ENCODE data around the gene HPCAL1.

HPCAL1 gene

DNA sequence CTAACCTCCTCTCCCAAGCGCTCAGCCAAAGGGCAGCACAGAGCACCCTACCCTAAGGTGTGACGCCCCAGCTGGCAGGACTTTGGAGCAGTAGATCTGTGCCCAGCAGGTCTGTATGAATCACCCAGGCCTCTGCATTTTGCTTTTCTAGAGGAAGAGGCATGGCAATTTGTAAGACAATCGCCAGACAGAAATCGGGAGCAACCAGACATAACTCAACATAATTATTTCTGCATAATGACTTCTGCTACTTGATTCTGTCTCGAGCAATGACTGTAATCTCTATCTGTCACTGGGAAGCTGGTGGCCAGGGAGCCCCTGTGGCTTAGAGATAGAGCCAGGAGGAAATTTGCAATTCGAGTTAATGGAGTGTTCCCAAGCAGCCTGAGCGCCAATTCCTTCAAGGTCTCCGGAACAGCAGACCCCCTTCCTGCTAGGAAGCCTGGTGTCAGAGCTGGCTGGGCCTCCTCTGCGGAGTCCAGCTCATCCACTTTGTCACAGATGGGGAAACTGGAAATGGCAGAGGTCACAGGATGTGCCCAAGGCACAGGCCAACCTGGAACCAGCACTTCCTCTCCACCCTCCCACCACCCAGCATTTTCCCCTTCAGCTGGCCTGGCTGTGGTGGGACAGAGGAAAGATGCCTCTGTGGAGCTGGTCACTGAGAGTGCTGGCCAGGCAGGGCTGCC is 90.4 kb downstream of the HPCAL1 start:
- no peak for DNase-seq

DNA sequence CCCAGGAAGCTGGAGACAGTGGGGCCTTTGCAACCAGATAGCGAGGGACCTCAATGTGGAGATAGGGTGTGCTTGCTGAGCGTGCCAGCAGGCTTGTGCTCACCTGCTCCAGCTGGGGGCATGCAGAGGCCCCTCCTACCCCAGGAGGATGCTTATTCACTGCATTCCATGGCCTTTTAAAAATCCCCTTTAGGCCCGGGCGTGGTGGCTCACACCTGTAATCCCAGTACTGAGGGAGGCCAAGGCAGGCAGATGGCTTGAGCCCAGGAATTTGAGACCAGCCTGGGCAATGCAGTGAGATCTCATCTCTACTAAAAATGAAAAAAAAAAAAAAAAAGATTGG is 90.9 kb downstream of the HPCAL1 start:
- DNase-seq, result no peak

DNA sequence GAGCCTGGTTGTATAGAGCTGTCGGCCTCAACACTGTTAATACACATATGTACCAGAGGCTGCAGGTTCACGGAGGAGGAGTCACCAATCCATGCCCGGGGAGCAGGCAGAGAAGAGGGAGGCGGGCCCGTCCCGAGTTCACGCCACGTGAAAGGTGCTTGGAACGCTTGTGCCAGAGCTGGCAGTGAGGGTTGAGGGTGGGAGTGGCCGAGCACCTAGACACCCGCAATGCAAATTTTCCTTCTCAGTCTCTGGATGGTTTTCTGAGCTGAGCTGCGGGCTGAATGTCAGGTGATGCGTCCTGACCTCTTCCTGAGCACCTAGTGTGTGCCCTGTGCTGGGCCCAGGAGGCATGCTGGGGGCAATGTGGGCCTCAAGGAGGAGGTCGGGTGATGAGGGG is 93.2 kb downstream of the HPCAL1 start:
- DNase-seq, result no peak

DNA sequence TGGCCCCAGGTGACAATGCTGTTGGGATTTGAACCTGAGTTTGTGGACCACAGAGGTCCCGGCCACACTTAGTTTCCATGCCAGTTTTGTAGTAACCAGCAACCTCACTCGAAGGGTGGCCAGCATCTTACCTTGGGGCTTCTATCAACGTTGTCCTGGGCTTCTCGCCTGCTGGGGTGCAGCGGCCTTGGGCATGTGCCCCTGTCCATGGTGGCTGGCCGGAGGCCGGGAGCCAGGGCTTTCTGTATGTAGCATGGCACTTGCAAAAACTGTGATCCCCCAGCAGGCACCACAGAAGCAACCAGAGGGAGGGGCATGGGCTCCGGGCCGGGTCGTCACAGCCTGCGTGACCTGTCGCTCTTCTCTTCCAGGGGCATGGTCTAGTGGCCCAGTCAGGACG is 93.8 kb downstream of the HPCAL1 start:
- no peak for DNase-seq

DNA sequence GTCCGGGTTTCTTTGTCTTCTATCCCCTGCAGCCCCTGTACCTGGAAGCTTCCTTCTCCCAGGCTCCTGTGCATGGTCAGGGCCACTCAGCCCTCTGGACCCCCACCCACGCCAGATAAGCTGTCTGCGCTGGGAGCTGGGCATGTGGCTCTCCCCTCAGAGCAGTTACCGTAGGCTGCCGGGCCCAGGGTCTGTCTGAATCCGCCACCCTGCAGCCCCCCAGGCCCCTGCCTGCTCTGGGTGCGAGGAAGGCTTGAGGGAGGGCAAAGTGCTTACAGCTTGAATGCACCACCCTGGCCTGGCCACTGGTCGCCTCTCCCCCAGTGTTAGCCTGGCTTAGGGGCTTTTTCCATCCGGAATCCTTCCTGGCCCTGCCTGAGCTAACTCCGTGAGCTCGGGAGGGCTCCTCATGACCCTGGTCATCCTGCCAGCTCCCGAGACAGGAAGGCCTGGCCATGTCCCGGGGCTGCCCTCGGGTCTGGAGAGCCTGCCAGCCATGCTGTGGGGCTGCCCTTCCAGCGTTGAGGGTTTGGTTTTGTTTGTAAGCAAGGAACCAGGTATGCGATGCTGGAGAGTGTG is 94.7 kb downstream of the HPCAL1 start:
- DNase-seq, result no peak

DNA sequence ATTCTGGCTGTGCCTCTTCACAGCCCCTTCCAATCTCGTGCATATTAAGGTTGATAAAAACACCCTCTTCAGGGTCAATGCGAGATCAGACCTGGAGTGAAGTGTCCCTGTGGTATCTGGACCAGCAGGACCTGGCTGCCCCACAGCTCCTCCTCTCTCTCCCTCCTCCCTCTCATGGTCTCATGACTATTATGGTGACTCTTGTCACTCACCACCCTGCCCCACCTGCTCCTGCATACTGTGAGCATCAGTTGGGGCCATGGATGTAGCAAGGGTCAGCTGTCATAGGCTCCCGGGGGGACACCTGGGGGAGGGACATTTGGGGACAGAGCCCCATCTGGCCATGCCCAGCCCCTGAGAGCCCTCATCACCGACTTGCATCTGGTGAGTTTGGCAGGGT is 95.2 kb downstream of the HPCAL1 start:
- no peak for DNase-seq

DNA sequence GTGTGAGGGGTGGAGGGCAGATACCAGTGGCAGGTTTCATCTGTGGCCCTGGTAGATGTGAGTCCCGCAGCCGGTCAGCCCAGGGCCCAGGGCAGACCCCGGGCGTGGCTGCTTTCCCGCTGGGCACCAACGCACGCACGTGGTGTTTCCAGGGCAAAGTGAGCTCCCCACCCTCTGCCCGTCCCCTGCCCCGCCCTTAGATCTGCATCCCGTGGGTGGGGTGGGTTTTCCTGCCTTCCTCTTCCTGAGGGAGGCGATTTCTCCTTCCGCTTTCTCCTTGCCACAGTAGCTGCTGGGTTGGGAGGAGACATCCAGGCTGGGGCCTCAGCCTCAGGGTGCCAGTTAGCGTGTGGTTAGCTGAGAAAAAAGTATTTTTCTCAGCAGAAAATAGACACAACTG is 95.8 kb downstream of the HPCAL1 start:
- no peak for DNase-seq

DNA sequence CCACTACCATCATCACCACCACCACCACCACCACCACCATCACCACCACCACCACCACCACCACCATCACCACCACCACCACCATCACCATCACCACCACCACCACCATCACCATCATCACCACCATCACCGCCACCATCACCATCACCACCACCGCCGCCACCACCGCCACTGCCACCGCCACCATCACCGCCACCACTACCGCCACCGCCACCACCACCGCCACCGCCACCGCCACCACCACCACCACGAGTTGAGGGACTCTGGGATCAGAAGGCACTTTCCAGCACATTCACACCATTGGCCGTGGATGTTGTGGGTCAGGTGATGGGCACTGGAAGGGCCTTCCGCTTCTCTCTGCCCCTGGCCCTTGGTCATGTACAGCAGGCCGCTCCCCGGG is 96.7 kb downstream of the HPCAL1 start:
- no peak for DNase-seq

DNA sequence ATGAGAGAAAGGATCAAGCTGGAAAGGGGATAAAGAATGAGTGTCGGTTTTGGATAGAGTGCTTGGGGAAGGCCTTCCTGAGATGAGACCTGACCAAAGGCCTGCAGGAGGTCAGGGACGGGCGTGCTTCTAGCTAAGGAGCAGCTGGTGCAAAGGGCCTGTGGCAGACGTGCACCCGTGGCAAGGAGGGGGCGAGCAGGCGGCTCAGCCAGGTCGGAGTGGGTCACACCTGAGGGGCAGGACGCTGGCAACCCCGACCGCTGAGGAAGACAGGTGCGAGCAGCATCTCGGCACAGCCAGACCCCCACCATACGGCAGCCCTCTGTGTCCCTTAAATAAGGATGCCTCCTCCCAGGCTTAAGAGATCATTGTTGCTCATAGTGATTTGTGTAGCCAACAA is 97.3 kb downstream of the HPCAL1 start:
- DNase-seq, result no peak

DNA sequence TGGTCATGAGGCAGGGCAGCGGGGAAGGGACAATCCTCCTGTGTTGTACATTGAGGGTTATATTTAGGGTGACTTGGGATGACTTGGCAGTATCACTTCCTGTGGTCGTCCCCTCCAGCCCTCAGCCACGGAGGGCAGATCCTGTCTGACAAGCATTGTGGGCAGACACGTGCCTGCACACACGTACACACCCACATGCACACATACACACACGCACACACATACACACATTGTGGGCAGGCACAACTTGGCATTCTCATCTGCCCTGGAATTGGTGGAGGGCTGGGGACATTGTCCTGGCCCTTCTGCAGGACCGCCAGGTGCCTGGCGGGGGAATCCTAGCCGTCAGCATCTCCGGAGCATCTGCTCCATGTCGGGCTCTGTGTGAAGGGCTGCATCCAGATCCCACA is 97.9 kb downstream of the HPCAL1 start:
- no peak for DNase-seq

DNA sequence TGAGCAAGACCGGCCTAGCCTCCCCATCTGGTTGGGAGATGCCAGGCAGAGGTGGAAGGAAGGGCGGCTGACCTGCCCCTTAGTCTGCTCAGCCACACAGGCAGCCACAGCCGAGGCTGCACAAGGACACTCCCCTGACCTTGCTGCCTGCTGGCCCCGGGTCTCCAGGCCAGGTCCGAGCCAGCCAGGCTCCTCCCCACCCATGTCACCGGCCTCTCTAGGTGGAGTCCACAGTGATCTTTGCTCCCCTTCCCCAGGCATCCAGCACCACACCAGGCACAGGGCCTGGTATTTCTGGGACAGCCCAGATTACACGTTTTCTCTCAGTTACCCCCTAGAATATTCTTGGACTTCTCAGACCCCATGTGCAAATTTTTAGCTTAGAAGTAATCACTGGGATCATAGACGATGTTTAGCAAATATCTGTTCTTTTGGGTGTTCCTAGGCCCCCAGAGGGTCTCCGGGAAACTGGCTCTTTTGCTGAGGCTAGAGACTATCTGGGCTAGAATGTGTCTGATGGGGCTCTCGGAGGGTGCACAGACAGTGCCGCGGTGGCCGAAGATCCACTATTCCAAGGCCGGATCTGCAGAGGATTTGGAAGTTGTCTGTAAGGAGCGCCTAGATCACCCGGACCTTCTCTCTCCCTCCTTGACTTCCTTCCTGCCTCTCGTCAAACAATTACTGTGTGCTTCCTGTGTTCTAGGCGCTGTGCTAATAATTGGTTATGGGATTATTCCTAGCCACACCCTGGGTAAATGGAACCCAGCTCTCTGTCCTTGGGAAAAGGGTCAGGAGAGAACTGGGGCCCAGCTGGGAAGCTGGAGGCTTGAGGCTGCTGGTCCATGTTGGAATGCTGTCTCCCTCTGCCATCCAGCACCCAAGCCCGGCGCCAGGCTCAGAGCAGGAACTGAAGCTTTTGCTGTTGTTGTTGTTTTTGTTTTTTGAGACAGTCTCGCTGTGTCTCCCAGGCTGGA is 98.6 kb downstream of the HPCAL1 start:
- no peak for DNase-seq

DNA sequence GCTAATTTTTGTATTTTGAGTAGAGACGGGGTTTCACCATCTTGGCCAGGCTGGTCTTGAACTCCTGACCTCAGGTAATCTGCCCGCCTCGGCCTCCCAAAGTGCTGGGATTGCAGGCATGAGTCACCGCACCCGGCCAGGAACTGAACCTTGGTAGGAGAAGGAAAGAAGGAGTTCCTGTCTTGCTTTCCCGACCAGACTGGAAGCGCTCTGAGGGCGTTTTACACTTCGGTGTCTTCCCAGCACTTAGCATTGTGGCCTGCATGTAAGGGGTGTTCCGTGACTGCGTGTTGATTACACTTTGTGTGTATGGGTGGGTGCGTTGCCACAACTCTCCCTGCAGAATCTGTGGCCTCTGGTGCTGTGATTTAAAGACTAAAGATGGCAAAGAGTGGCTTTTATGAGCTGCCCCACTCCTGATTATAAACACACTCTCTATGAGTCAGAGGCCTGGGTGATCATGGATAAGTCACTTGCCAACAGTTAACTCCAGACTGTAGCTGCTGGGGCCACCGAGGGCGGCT is 99.4 kb downstream of the HPCAL1 start:
- DNase-seq, result no peak

DNA sequence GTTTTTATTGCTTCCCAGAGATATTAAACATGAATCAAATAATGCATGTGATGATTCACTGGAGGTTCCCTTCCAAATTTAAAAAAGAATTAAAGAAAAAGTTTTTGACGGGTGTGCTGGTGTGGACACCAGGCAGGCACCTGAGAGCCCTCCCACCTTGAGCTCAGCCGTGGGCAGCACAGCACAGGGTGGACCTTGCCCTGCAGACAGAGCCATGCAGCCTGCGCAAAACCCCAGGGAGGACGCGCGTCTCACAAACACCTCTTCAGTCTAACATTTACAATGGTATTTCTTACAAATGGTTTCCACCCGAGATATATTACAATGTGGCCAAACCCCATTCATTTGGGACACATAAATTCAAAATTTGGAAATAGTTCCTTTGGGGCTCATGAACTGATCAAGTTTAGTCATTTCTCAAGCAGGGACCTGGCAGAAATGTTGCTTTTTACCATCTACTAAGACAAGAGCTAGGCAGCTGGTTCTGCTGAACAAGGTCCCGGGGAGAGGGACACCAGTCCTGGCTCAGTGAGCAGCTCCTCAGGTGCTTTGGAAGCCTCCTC is 100.0 kb downstream of the HPCAL1 start:
- no peak for DNase-seq

DNA sequence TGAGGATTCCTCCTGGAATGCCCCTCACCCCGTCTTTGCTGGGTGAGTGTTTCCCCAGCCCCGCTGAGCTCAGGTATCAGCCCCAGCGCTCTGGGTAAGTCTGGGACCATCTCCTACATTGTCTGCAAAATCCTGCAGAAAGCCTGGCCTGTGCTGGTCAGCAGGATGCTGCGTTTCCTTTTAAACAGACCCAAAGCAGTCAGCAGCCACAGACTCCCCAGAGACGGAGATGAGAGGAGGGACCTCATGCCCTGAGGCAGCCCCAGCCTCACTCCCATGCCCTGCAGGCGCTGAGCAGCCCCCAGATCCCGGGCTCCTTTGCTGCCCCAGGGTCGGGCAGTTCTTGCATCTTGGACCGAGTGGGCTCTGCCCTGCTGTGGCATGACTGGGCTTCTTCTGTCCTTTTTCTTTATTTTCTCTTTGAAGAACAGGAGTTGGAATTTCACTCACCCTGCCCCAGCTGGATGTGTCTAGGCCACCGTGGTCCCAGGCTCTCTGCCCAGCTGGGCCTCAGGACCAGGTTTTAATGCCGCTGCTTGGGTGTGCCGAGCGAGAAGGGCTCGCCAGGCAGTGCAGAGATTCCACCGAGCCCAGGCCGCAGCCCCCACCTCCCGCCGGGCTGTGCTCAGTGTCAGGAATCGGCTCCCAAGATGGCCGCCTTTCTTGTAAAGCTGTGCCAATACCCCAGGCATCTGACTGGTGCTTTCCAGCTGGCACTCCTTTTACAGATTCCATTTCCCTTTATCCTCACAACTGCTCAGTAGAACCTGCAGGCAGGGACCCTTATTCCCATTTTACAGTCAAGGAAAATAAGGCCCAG is 101.8 kb downstream of the HPCAL1 start:
- DNase-seq, result no peak

DNA sequence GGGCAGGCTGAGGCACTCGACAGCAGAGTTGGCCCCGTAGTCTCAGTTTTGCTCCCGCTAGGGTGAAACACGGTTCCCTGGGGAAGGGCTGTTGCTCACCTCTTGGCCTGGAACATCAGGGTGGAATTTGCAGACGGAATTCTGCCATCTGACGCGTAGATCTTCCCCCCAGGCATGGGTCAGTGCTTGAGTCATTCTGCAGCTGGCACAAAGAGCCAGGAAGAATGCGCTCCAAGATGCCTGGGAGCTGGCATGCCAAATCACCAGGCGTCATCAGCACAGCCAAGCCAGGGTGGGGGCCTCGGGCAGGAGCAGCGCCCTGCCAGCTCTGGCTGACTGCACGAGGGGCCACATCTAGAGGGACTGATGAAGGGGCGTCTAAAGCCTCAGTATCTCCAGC is 102.7 kb downstream of the HPCAL1 start:
- no peak for DNase-seq

DNA sequence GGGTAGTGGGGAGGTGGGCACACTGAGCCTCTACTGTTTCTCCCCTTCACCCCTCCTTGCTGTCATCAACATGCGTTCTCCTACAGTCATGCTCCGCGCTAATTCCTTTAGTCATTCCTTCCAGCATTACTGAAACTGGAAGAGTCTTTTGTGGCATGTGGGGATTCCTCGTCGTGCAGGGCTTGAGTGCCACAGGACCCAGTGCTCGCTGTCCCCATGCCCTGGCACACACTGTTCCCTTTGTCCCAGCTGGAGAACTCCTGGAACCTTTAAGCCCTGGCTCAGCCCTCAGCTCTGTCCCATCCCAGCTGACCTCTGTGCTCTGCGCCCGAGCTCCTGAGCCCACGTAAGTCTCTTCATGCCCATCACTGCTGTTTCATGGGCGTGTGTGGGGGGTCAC is 103.3 kb downstream of the HPCAL1 start:
- DNase-seq, result no peak

DNA sequence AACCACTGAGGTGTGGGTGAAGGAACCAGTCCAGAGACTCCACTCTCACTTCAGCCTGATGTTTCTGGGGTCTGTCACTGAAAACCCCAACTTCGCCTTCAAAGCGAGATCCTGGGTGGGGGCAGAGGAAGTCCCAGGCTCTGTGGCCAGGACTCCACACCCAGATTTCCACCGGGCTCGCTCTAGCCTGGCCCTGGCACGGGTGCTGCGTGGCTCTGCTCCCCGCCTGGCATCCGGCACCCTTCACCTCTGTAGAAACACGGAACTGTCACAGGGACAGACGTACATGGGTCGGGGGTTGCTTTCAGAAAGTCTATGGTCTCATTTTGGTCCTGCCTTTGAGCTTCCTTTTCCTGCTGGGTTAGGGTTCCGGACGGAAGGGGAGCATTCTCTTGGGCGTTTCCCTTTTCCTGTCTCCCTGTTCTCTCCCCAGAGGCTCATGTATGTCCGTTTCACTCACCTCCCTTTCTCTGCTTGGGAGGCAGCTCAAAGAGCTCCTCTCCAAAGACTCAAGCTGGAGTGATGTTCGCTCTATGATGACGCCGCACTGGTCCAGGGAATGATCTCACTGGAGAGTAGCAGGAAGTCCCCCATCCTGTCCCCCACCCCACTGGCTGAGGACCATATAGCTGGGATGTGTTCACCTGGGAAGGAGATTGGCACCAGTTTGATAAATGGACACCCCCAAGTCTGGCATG is 103.9 kb downstream of the HPCAL1 start:
- DNase-seq, result no peak

DNA sequence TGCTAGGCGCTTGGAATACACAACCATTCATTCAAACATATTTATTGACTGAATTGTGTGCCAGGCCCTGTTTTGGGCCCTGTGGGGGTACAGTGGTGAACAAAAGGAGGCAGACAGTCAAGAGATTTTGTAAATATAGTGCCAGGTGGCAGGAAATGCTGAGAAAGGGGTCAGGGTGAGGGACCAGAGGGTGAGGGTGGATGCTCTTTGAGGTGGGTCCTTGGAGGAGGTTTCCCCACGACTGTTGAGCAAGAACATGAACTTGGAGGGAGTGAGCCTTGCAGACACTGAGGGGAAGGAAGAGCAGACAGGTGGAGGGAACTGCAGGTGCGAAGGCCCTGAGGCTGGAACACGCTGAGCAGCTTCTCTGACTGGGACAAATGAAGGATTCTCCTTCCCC is 104.7 kb downstream of the HPCAL1 start:
- DNase-seq, result peak; percentile 7

DNA sequence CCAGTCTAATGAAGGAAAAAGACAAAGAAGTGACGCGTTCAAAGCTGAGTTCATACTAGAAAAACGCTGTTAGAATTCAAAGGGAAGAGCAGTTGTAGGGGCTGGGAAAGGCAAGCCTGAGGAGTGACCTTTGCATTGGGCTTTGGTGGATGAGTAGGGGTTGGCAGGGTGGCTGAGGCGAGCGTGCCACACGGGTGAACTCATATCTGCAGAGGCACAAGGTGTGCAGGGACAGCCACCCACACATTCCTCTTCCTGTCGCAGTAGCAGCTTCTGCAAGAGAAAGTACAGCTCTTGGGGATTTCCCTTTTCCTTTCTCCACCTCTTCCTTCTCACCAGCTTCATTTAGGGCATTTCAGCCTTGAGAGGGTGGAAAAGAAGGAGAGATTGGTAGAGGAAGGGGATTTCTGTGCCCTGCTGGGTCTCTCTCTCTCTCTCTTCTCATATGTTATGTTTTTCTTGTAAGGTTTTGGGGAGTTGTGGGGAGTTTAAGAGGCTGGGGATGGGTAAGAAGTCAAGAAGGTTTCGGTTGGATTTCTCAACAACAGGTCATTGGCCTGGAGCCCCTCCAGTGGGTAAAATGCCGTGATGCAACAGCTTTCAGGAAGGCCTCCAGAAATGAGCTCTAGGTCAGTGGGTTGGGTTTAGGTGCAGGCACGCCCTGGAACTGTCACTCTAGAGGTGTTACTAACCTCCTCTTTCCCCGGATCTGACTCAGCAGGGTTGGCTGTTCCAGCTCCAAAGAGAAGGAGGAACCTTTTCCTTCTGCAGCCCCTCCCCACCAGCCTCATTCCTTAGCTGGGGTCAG is 105.3 kb downstream of the HPCAL1 start:
- DNase-seq, result no peak

DNA sequence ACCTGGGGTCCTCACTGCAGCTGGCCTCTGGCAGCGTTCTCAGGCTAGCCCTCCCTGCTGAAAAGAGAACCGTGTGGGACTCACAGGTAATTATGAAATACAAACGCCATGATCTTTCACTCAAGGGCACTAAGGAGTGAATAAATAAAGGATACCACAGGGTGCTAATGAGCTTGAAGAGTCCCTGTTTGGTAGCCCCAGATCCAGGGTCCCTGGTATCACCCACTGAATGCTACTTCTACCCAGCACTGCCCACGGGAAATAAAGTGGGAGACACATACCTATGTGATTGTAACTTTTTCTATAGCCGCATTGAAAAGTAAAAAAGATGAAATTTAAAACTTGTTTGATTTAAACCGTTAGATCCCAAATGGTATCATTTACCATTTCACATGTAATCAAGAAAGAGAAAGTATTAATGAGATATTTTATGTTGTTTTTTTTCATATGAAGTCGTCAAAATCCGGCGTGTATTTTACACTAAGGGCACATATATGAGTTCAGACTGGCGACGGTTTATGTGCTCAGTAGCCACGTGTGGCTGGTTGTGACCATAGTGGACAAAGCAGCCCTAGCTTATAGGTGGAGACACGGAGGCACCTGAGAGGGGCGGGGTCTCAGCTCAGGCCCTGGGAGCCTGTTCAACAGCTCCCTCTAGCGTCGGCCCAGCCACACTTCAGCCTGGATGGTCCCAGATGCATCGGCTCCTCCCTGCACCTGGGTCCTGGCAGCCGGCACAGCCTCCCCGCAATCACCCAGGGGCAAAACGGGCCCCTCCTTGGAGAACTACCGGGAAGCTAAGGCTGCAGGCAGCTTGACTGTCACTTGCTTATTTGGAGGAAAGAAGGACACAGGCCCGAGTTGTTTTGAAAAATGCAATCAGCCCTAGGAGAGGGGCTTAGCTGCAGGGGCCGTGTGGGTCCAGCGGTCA is 106.2 kb downstream of the HPCAL1 start:
- DNase-seq, result peak; percentile 76

Measured in NCI-H1092 treated with DMSO at 0.1 percent for 48 hours (cell line).